ENCODE measurements around the gene TK2.

The TK2 gene

GRCh38 chr16:66491716-66492064, 58.2 kb downstream of the TK2 start:
- no peak overlapping the region for H3K4me3 ChIP-seq (ENCODE audit: insufficient read depth, low read length, poor library complexity, severe bottlenecking)
- no peak overlapping the region for H2AFZ ChIP-seq (ENCODE audit: low read depth, low read length, severe bottlenecking)
- no peaks in the 10 kb centered on the region for H3K36me3 ChIP-seq (ENCODE audit: low read length)
- H3K9ac ChIP-seq (ENCODE audit: low read length) = no peak overlapping the region
- H3F3A ChIP-seq (ENCODE audit: insufficient read depth) = no peaks in the 10 kb centered on the region
- H3K27me3 ChIP-seq (ENCODE audit: low read length) = no peaks in the 10 kb centered on the region
- no peaks in the 10 kb centered on the region for H3K9me3 ChIP-seq (ENCODE audit: insufficient read depth, low read length)
- TF ChIP-seq CTCF (IDR thresholded peaks at IDR 0.05; ENCODE audit: insufficient read depth, low read length, poor library complexity, severe bottlenecking) (no peak), EZH2phosphoT487 (conservative IDR thresholded peaks at IDR 0.05; ENCODE audit: low read length) (no peak)
- H4K20me1 ChIP-seq (ENCODE audit: low read depth, low read length) = no peaks in the 10 kb centered on the region
- H3K27ac ChIP-seq (ENCODE audit: low read depth, low read length) = no peak overlapping the region
- H3K79me2 ChIP-seq (ENCODE audit: insufficient read depth, low read length) = no peaks in the 10 kb centered on the region
- H3K4me2 ChIP-seq (ENCODE audit: low read depth, low read length, poor library complexity, severe bottlenecking) = no peak overlapping the region
- H3K9me2 ChIP-seq (replicated peaks; ENCODE audit: insufficient read depth, low read length) = no peaks in the 10 kb centered on the region

GRCh38 chr16:66490774-66491715, 58.9 kb downstream of the TK2 start:
- no peak overlapping the region for H3K4me3 ChIP-seq (ENCODE audit: insufficient read depth, low read length, poor library complexity, severe bottlenecking)
- H3K27me3 ChIP-seq (ENCODE audit: low read length) = no peaks in the 10 kb centered on the region
- H3K4me2 ChIP-seq (ENCODE audit: low read depth, low read length, poor library complexity, severe bottlenecking) = no peak overlapping the region
- no peaks in the 10 kb centered on the region for H3K79me2 ChIP-seq (ENCODE audit: insufficient read depth, low read length)
- no peak overlapping the region for H3K27ac ChIP-seq (ENCODE audit: low read depth, low read length)
- TF ChIP-seq EZH2phosphoT487 (conservative IDR thresholded peaks at IDR 0.05; ENCODE audit: low read length) (no peak), CTCF (IDR thresholded peaks at IDR 0.05; ENCODE audit: insufficient read depth, low read length, poor library complexity, severe bottlenecking) (no peak)
- H3K9ac ChIP-seq (ENCODE audit: low read length) = no peak overlapping the region
- no peaks in the 10 kb centered on the region for H3K9me3 ChIP-seq (ENCODE audit: insufficient read depth, low read length)
- no peaks in the 10 kb centered on the region for H3K9me2 ChIP-seq (replicated peaks; ENCODE audit: insufficient read depth, low read length)
- H3K36me3 ChIP-seq (ENCODE audit: low read length) = no peaks in the 10 kb centered on the region
- no peaks in the 10 kb centered on the region for H4K20me1 ChIP-seq (ENCODE audit: low read depth, low read length)
- H2AFZ ChIP-seq (ENCODE audit: low read depth, low read length, severe bottlenecking) = no peak overlapping the region
- no peaks in the 10 kb centered on the region for H3F3A ChIP-seq (ENCODE audit: insufficient read depth)

GRCh38 chr16:66489818-66490217, 60.1 kb downstream of the TK2 start:
- Histone ChIP-seq H3K27me3 (ENCODE audit: low read length) (no peaks in the 10 kb centered on the region), H3K36me3 (ENCODE audit: low read length) (no peaks in the 10 kb centered on the region), H3K79me2 (ENCODE audit: insufficient read depth, low read length) (no peaks in the 10 kb centered on the region), H3K4me3 (ENCODE audit: insufficient read depth, low read length, poor library complexity, severe bottlenecking) (no peak overlapping the region), H3K27ac (ENCODE audit: low read depth, low read length) (no peak overlapping the region), H3K9me3 (ENCODE audit: insufficient read depth, low read length) (no peaks in the 10 kb centered on the region), H3K4me2 (ENCODE audit: low read depth, low read length, poor library complexity, severe bottlenecking) (no peak overlapping the region), H4K20me1 (ENCODE audit: low read depth, low read length) (no peaks in the 10 kb centered on the region), H3K9me2 (replicated peaks; ENCODE audit: insufficient read depth, low read length) (no peaks in the 10 kb centered on the region), H3K9ac (ENCODE audit: low read length) (no peak overlapping the region), H3F3A (ENCODE audit: insufficient read depth) (no peaks in the 10 kb centered on the region), H2AFZ (ENCODE audit: low read depth, low read length, severe bottlenecking) (no peak overlapping the region)
- TF ChIP-seq EZH2phosphoT487 (conservative IDR thresholded peaks at IDR 0.05; ENCODE audit: low read length) (no peak), CTCF (IDR thresholded peaks at IDR 0.05; ENCODE audit: insufficient read depth, low read length, poor library complexity, severe bottlenecking) (no peak)
